HepG2 (cell line): ENCODE measurements around the gene KCNMB2. TPM values are rescaled to one million over a fixed set of nuclear protein-coding genes. Genes with fewer than 3 reads are reported as not detected.

Experiments
- ATAC-seq: fragments of 200-7000 bp; cut with Tn5 transposase; 3 replicates; pipeline ENCODE4 v1.9.1; 2020; ENCODE audit warnings: mild to moderate bottlenecking, moderate library complexity
- BruUV-seq: library from RNA; stranded (reverse); fragments of 400-500 nt; replicated peaks from 2 replicates; lab custom pipeline; 2021; lab: Mats Ljungman, UMichigan
- CTCF ChIA-PET: fragments of 300-600 bp; formaldehyde crosslinking; extraction: SDS; loops from one replicate; lab custom pipeline; 2021; ENCODE audit warnings: low total read pairs, inconsistent platforms, low intra/inter-chr PET ratio; lab: Yijun Ruan, JAX
- POLR2A ChIA-PET: fragments of 350-600 bp; sonication (Branson Sonifier 250); formaldehyde crosslinking; loops from one replicate; lab custom pipeline; 2020; ENCODE audit warnings: antibody characterized with exemption, inconsistent platforms; lab: Yijun Ruan, JAX
- DNase-seq: peaks from one replicate; pipeline ENCODE4 v3.0.0-alpha.2; 2015; ENCODE audit warnings: low spot score
- FAIRE-seq: peaks from 3 replicates; lab custom pipeline; 2011; peaks lifted over from hg19 to GRCh38; lab: Jason Lieb, UNC
- H2AFZ ChIP-seq: one replicate; pipeline ENCODE4 v1.6.1; 2011; ENCODE audit warnings: low read length, inconsistent platforms
- H3K27ac ChIP-seq: fragments of 300-600 bp; 3 replicates; pipeline ENCODE4 v1.8.0; 2011; ENCODE audit warnings: mixed run types, mild to moderate bottlenecking, mixed read lengths, low read length, inconsistent platforms; ENCODE audit not compliant: insufficient read depth; ENCODE audit errors: extremely low read length
- H3K27me3 ChIP-seq, 2 experiments: fragments of 200-600 bp in 1 of 2; 2 replicates in 1 of 2; 3 replicates in 1 of 2; pipeline versions ENCODE4 v1.6.0 to v1.8.0; 2011; ENCODE audit warnings: low read length in 2 of 2, mild to moderate bottlenecking in 2 of 2, moderate library complexity in 2 of 2, inconsistent platforms in 1 of 2; ENCODE audit not compliant: insufficient read depth in 2 of 2, control insufficient read depth in 1 of 2
- H3K36me3 ChIP-seq, 2 experiments: fragments of 200-600 bp in 1 of 2; replicated peaks in 1 of 2; 2 replicates in 1 of 2; 3 replicates in 1 of 2; pipeline versions ENCODE4 v1.5.1 to v1.8.0; 2011; ENCODE audit warnings: low read length in 2 of 2, inconsistent platforms in 1 of 2; ENCODE audit not compliant: insufficient read depth in 2 of 2, control insufficient read depth in 1 of 2
- H3K4me1 ChIP-seq: 2 replicates; pipeline ENCODE4 v1.5.1; 2012; ENCODE audit warnings: low read length, inconsistent platforms; ENCODE audit not compliant: insufficient read depth
- H3K4me2 ChIP-seq: 2 replicates; pipeline ENCODE4 v1.6.0; 2011; ENCODE audit warnings: low read depth, low read length, inconsistent platforms
- H3K4me3 ChIP-seq, 3 experiments: fragments of 200-600 bp in 1 of 3; sonication (generic), shearing (Covaris generic) in 1 of 3; replicated peaks in 1 of 3; 2 replicates each; pipeline ENCODE4 v1.5.1; 2011 to 2016; ENCODE audit warnings: low read length in 3 of 3, inconsistent platforms in 2 of 3, low read depth in 2 of 3, mild to moderate bottlenecking in 2 of 3, control low read depth in 1 of 3, mixed read lengths in 1 of 3; ENCODE audit not compliant: insufficient read depth in 1 of 3
- H3K79me2 ChIP-seq: one replicate; pipeline ENCODE4 v1.6.1; 2011; ENCODE audit warnings: low read length, inconsistent platforms; ENCODE audit not compliant: insufficient read depth
- H3K9ac ChIP-seq: 2 replicates; pipeline ENCODE4 v1.6.0; 2011; ENCODE audit warnings: mild to moderate bottlenecking, low read depth, low read length, inconsistent platforms; ENCODE audit not compliant: insufficient read depth
- H3K9me3 ChIP-seq: 2 replicates; pipeline ENCODE4 v1.5.1; 2012; ENCODE audit warnings: mild to moderate bottlenecking, low read length
- H4K20me1 ChIP-seq: 2 replicates; pipeline ENCODE4 v1.6.0; 2011; ENCODE audit warnings: inconsistent platforms, mild to moderate bottlenecking, low read length, moderate library complexity; ENCODE audit not compliant: insufficient read depth
- KLF12 ChIP-seq: sonication (generic); formaldehyde crosslinking; IDR thresholded peaks from 2 replicates; pipeline ENCODE4 v1.4.0; 2020; ENCODE audit warnings: missing genetic modification reagents, borderline replicate concordance
- MAF1 ChIP-seq: sonication (generic); formaldehyde crosslinking; IDR thresholded peaks from 2 replicates; pipeline ENCODE4 v1.5.0; 2020; ENCODE audit warnings: missing genetic modification reagents, borderline replicate concordance
- WGBS: methylation state at CpG from one replicate; pipeline ENCODE4 v1.1.6; 2017; ENCODE audit warnings: low lambda C conversion rate; 5-methylcytosine and 5-hydroxymethylcytosine counted together
- in situ Hi-C: cut with HindIII; loops from 2 replicates; pipeline ENCODE4 v1.10.0; 2017; ENCODE audit warnings: low pct_unique_long_range_greater_than_20kb; ENCODE audit not compliant: extremely low pct_ligation_motif_present
- intact Hi-C: fragments of 100-400 bp; cut with micrococcal nuclease; formaldehyde crosslinking; loops from one replicate; pipeline ENCODE4 v1.10.0; 2022; ENCODE audit not compliant: unreplicated experiment
- polyA plus RNA-seq, 8 experiments: library from polyadenylated mRNA; depleted of rRNA in 3 of 8; stranded (reverse) in 7 of 8; unstranded in 1 of 8; fragments of >200 nt; fragmentation: Illumina TruSeq in 4 of 8; extraction: Trizol in 4 of 8; gene quantifications; 2 replicates each; pipeline versions ENCODE4 v1.2.1 to v1.2.3, GENCODE V29; 2011 to 2016; ENCODE audit warnings: low read depth in 4 of 8, missing spikeins in 1 of 8, mixed read lengths in 1 of 8; ENCODE audit not compliant: insufficient read depth in 1 of 8
- total RNA-seq, 5 experiments: library from RNA; depleted of rRNA; stranded (reverse); fragments of >200 nt; fragmentation: Illumina TruSeq; extraction: Trizol; gene quantifications; 2 replicates each; pipeline ENCODE4 v1.2.3, GENCODE V29; 2016; ENCODE audit warnings: low read depth in 1 of 5
- TF ChIP-seq, protein P1 (sequence below): sonication (generic); formaldehyde crosslinking; IDR thresholded peaks from 2 replicates; pipeline ENCODE4 v1.9.0; 2022; ENCODE audit warnings: low read depth, missing genetic modification reagents

KCNMB2 gene
- total and polyA plus RNA-seq, 2 of the 13 experiments (the other 11 are each of a cell fraction or from before 2014, with no cell fraction given) = not detected

DNA sequence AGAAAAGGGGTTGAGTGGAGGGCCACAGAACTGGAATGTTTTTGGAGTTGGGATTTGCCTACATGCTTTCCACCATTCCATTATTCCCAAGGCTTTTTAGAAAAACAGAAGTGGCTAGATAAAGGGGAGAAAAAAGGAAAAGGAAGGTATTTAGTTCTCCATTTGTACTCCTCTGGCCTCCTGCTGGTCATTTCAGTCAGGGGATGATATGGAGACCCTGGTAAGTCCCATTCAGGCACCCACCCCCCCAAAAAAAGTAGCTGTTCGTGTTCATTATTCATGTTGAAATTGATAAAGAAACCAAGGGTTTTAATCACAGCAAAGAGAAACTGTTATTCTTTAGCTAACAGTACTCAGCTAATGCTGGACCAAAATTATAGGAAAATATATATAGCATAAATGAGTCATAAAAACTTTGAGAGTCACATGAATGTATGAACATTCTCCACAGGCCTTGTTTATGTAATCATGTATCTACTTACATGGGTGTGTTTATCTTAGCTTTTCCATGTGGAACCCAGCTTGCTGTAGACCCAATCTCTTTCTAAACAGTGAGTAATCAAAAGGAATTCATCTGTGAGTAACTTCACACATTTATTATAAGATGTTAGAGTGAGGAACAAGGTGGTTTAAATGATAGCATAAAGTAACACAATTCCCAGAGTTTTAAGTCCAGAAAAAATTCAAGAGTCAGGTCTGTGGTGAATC is 167.2 kb downstream of the KCNMB2 start:
- Histone ChIP-seq H2AFZ (no peak overlapping the region), H4K20me1 (no peaks in the 10 kb centered on the region), H3K4me1 (no peaks in the 10 kb centered on the region), H3K27ac (no peak overlapping the region), H3K4me3 (no peak overlapping the region), H3K9ac (no peak overlapping the region), H3K36me3 (no peaks in the 10 kb centered on the region), H3K27me3 (no peaks in the 10 kb centered on the region), H3K4me2 (no peak overlapping the region), H3K79me2 (no peaks in the 10 kb centered on the region), H3K9me3 (peaks cover 18% of the 10 kb centered on the region)
- POLR2A ChIA-PET = no interaction called here
- BruUV-seq = no TSS peak
- intact Hi-C loops (no loop called here), in situ Hi-C loops (no loop called here)
- FAIRE-seq (no peak), DNase-seq (no peak), ATAC-seq (no peak)
- no peak for TF ChIP-seq KLF12 (CRISPR knock-in tag)
- no peak for TF ChIP-seq MAF1
- WGBS = 0% methylated on average over 1 of the region's 1 CpG
- CTCF ChIA-PET = no interaction called here

DNA sequence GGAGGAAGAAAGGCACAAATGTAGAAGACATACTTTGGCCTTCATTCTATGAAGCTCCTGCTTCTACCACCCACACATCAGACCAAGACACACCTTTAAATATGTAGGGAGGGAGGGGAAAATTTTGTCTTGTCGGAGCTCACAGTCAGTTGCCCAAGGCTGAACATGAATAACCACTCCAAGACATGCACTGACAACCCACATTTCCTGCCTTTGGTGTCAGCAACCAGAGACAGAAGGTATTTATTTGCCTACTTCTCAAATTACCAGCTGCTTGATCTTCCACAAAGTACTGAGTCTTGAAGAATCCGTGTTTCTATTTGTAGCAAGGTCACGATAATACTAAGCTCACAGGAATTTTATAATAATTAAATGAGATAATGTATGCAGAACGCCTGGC is 169.7 kb downstream of the KCNMB2 start:
- H3K9me3 ChIP-seq = no peaks in the 10 kb centered on the region
- H4K20me1 ChIP-seq = no peaks in the 10 kb centered on the region
- 11% methylated on average over 4 of the region's 4 CpGs for WGBS
- in situ Hi-C loops = no loop called here
- TF ChIP-seq, protein P1, sequence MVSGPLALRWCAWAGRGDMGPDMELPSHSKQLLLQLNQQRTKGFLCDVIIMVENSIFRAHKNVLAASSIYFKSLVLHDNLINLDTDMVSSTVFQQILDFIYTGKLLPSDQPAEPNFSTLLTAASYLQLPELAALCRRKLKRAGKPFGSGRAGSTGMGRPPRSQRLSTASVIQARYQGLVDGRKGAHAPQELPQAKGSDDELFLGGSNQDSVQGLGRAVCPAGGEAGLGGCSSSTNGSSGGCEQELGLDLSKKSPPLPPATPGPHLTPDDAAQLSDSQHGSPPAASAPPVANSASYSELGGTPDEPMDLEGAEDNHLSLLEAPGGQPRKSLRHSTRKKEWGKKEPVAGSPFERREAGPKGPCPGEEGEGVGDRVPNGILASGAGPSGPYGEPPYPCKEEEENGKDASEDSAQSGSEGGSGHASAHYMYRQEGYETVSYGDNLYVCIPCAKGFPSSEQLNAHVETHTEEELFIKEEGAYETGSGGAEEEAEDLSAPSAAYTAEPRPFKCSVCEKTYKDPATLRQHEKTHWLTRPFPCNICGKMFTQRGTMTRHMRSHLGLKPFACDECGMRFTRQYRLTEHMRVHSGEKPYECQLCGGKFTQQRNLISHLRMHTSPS (CRISPR knock-in tag) = no peak
- TF ChIP-seq, all 625 proteins: peak for 0
- POLR2A ChIA-PET = no interaction called here
- H3K4me2 ChIP-seq = no peak overlapping the region
- ATAC-seq = no peak
- no peaks in the 10 kb centered on the region for H3K27me3 ChIP-seq
- no peak overlapping the region for H3K4me3 ChIP-seq
- BruUV-seq = no TSS peak
- FAIRE-seq = no peak
- H3K9ac ChIP-seq = no peak overlapping the region
- H3K27ac ChIP-seq = no peak overlapping the region
- intact Hi-C loops = no loop called here
- H2AFZ ChIP-seq = no peak overlapping the region
- H3K36me3 ChIP-seq = no peaks in the 10 kb centered on the region
- no peaks in the 10 kb centered on the region for H3K79me2 ChIP-seq
- DNase-seq = no peak
- H3K4me1 ChIP-seq = no peaks in the 10 kb centered on the region
- CTCF ChIA-PET = no interaction called here
